Measurements from ENCODE around the gene SLC27A6.
A peak's percentile ranks its signal among the peaks of the same experiment; 100 is the strongest.

DNA sequence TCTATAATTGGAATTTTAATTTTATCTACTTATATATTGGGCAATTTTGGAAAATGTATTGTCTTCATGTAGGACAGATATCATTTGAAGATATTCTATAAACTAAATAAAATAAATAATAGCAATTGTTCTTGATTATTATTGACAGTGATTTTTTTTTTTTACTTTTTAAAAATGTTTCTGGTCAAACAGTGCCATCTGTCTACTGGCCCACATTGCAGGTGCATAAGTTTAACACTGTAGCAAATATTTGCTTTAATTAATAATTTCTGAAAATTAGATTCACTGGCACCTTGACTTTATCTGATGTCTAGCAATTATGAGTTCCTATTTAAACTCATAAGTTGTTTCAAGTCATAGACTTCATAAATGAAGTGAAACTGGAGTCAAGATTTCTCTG lies 88.2 kb downstream of the SLC27A6 start:
- no peak for TF ChIP-seq EZH2 (IDR thresholded peaks at IDR 0.05; ENCODE audit: low read length)
- TF ChIP-seq, protein P1, sequence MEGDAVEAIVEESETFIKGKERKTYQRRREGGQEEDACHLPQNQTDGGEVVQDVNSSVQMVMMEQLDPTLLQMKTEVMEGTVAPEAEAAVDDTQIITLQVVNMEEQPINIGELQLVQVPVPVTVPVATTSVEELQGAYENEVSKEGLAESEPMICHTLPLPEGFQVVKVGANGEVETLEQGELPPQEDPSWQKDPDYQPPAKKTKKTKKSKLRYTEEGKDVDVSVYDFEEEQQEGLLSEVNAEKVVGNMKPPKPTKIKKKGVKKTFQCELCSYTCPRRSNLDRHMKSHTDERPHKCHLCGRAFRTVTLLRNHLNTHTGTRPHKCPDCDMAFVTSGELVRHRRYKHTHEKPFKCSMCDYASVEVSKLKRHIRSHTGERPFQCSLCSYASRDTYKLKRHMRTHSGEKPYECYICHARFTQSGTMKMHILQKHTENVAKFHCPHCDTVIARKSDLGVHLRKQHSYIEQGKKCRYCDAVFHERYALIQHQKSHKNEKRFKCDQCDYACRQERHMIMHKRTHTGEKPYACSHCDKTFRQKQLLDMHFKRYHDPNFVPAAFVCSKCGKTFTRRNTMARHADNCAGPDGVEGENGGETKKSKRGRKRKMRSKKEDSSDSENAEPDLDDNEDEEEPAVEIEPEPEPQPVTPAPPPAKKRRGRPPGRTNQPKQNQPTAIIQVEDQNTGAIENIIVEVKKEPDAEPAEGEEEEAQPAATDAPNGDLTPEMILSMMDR (optimal IDR thresholded peaks at IDR 0.05 in 1 of 3, IDR thresholded peaks at IDR 0.05 in 1 of 3, conservative IDR thresholded peaks at IDR 0.05 in 1 of 3; ENCODE audit: extremely low read depth in 1 of 3, insufficient read depth in 2 of 3, low read length in 3 of 3), result peak in 1 of 3 experiments; percentile 5
